ENCODE measurements around the gene TAAR9.

- TF ChIP-seq CTCF (IDR thresholded peaks at IDR 0.05; ENCODE audit: low read depth, low read length, poor library complexity, severe bottlenecking) (no peak), EZH2phosphoT487 (IDR thresholded peaks at IDR 0.05; ENCODE audit: borderline replicate concordance, low read length) (no peak)
Observed at GRCh38 chr6:132571774-132572173, 33.7 kb downstream of the TAAR9 start.
